ENCODE data around the gene GATAD2A. TPM values are rescaled to one million over a fixed set of nuclear protein-coding genes. Genes with fewer than 3 reads are reported as not detected.
A peak's percentile ranks its signal among the peaks of the same experiment; 100 is the strongest.

Gene GATAD2A
- total RNA-seq, 1 experiment from 2014 or later, result 126 TPM

DNA sequence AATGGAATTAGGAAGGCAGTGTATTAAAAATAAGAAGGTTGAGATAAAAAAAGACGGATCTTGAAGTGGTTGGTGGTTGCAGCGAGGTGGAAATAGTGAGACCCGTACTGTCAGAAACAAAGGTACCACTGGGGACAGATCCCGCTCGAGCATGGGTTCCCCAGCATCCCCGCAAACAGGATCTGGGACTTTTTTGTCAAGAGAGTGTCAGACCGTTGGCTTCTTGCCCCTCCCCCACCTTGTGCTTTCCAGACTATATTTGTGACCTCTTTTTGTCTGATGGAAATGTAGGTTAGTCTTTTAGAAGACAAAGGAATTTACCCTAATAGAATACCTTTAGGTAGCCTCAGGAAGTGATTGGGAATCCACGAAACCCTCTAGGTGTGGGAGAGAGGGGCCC is 4.2 kb downstream of the GATAD2A start:
- TF ChIP-seq, protein P1, sequence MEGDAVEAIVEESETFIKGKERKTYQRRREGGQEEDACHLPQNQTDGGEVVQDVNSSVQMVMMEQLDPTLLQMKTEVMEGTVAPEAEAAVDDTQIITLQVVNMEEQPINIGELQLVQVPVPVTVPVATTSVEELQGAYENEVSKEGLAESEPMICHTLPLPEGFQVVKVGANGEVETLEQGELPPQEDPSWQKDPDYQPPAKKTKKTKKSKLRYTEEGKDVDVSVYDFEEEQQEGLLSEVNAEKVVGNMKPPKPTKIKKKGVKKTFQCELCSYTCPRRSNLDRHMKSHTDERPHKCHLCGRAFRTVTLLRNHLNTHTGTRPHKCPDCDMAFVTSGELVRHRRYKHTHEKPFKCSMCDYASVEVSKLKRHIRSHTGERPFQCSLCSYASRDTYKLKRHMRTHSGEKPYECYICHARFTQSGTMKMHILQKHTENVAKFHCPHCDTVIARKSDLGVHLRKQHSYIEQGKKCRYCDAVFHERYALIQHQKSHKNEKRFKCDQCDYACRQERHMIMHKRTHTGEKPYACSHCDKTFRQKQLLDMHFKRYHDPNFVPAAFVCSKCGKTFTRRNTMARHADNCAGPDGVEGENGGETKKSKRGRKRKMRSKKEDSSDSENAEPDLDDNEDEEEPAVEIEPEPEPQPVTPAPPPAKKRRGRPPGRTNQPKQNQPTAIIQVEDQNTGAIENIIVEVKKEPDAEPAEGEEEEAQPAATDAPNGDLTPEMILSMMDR (IDR thresholded peaks at IDR 0.05; ENCODE audit: insufficient read depth in 1 of 2, low read depth in 1 of 2, low read length in 1 of 2, severe bottlenecking in 1 of 2, unreplicated experiment in 1 of 2), result no peak
- peak overlapping the region; percentile 8 for H3K4me3 Mint-ChIP-seq (ENCODE audit: unreplicated experiment)

DNA sequence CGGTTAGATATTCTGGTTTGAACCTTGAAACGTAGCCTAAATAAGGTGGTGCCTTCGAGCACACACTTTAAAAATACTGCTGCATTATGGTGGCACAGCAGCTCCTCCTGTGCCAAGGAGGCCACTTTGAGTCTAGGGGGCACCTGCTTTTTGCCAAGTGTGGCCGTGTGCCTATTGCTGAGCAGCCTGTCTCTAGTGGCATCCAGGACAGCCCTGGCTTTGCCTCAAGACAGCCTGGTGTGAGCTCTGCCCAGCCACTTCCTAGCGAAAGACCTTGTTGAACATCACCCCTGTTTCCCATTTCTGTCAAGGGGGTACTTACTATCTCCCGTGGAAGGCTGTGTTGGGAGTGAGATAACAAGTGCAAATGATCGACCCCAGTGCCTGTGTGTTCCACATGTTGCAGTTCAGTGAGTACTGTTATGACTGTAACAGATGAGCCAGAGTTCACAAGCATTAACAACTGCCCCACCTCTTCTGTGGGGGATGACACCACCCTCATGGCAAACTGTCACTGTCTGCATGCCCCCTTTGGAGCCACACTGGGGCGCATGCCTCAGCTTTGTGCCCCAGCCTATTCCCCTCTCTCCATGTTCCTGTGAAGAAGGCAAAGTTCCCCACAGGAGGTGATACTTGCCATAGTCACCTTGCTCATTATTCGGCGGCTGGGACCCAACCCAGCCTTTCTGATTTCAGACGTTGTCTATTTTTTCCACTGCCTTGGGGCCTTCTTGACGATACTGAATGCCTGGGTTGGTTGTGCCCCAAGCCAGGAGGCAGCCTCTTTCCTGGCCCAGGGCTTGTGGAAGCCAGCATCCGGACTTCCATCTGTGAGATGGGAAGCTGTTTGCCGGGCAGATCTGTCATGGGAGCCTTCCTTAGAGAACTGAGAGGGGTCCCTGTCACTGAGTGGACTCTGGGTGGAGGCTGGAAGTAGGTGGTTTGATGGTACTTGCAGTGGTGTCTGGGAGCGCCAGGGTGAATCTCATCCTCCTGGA is 5.4 kb downstream of the GATAD2A start:
- H3K27me3 Mint-ChIP-seq (ENCODE audit: insufficient read depth, unreplicated experiment), result no peaks in the 10 kb centered on the region

More for the DNA sequence above, 4.2 kb downstream of the GATAD2A start:
- peaks cover 34% of the 10 kb centered on the region for H3K4me1 ChIP-seq
- intact Hi-C loops (cut with micrococcal nuclease; ENCODE audit: unreplicated experiment), result no loop called here
- Mint-ChIP-seq H3K27me3 (ENCODE audit: insufficient read depth, unreplicated experiment) (no peaks in the 10 kb centered on the region), H3K27ac (ENCODE audit: unreplicated experiment) (peak overlapping the region; percentile 17), H3K9me3 (ENCODE audit: unreplicated experiment) (no peaks in the 10 kb centered on the region), H3K36me3 (ENCODE audit: insufficient read depth, unreplicated experiment) (peaks cover 42% of the 10 kb centered on the region), H3K4me1 (ENCODE audit: low read depth, unreplicated experiment) (peaks cover 14% of the 10 kb centered on the region)
- no TSS peak for BruUV-seq (replicated peaks)
- no peaks in the 10 kb centered on the region for H3K9me3 ChIP-seq
- no peak for DNase-seq
- CTCF ChIA-PET, result no interaction called here
- H3K36me3 ChIP-seq (ENCODE audit: control insufficient read depth, insufficient read depth, low read length), result peaks cover 1% of the 10 kb centered on the region; the same call in 1 of the 2 replicates
- POLR2A ChIA-PET, result no interaction called here
- H3K4me3 ChIP-seq (ENCODE audit: low read depth, low read length), result no peak overlapping the region
- H3K27me3 ChIP-seq (replicated peaks; ENCODE audit: control insufficient read depth, insufficient read depth, low read length), result no peaks in the 10 kb centered on the region

DNA sequence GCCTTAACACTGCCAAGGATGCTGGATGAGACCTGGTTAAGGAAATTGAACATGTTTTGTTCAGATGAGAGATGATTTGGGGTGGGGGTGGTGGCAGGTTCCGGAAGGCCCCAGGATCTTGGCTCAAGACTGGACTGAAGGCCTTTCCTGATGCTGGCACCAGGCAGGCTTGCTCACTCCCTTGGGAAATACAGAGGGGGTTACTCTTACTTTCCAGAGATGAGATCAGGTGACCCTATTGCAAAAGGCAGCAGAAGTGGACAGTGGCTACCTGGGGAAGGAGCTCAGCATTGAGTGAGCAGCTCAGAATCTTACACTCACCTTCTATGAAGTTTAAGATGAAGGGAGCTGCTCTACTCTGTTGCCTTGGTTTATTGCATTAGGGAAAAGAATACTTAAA is 10.8 kb downstream of the GATAD2A start:
- Mint-ChIP-seq H3K27ac (ENCODE audit: unreplicated experiment) (no peak overlapping the region), H3K9me3 (ENCODE audit: unreplicated experiment) (no peaks in the 10 kb centered on the region), H3K4me3 (ENCODE audit: unreplicated experiment) (no peak overlapping the region), H3K27me3 (ENCODE audit: insufficient read depth, unreplicated experiment) (no peaks in the 10 kb centered on the region), H3K4me1 (ENCODE audit: low read depth, unreplicated experiment) (peaks cover 6% of the 10 kb centered on the region), H3K36me3 (ENCODE audit: insufficient read depth, unreplicated experiment) (peaks cover 39% of the 10 kb centered on the region)
- intact Hi-C loops (cut with micrococcal nuclease; ENCODE audit: unreplicated experiment), result no loop called here
- Histone ChIP-seq H3K4me1 (no peaks in the 10 kb centered on the region), H3K4me3 (ENCODE audit: low read depth, low read length) (no peak overlapping the region), H3K36me3 (ENCODE audit: control insufficient read depth, insufficient read depth, low read length) (peaks cover 1% of the 10 kb centered on the region; the same call in 1 of the 2 replicates), H3K27me3 (replicated peaks; ENCODE audit: control insufficient read depth, insufficient read depth, low read length) (no peaks in the 10 kb centered on the region), H3K9me3 (no peaks in the 10 kb centered on the region)
- no TSS peak for BruUV-seq (replicated peaks)
- DNase-seq, result no peak
- ChIA-PET POLR2A (no interaction called here), CTCF (interaction anchor here (0.6 kb wide), 1 partner anchor 69 kb away, joined by 3 read pairs; no protein-coding TSS in a partner anchor)
- TF ChIP-seq, protein P1 (IDR thresholded peaks at IDR 0.05; ENCODE audit: insufficient read depth in 1 of 2, low read depth in 1 of 2, low read length in 1 of 2, severe bottlenecking in 1 of 2, unreplicated experiment in 1 of 2), result no peak

More for the DNA sequence above, 5.4 kb downstream of the GATAD2A start:
- Histone ChIP-seq H3K36me3 (ENCODE audit: control insufficient read depth, insufficient read depth, low read length) (peaks cover 1% of the 10 kb centered on the region; the same call in 1 of the 2 replicates), H3K4me1 (peaks cover 34% of the 10 kb centered on the region), H3K9me3 (no peaks in the 10 kb centered on the region), H3K4me3 (ENCODE audit: low read depth, low read length) (no peak overlapping the region), H3K27me3 (replicated peaks; ENCODE audit: control insufficient read depth, insufficient read depth, low read length) (no peaks in the 10 kb centered on the region)
- intact Hi-C loops (cut with micrococcal nuclease; ENCODE audit: unreplicated experiment), result no loop called here
- Mint-ChIP-seq H3K4me3 (ENCODE audit: unreplicated experiment) (no peak overlapping the region), H3K4me1 (ENCODE audit: low read depth, unreplicated experiment) (peaks cover 14% of the 10 kb centered on the region), H3K27ac (ENCODE audit: unreplicated experiment) (no peak overlapping the region), H3K36me3 (ENCODE audit: insufficient read depth, unreplicated experiment) (peaks cover 40% of the 10 kb centered on the region), H3K9me3 (ENCODE audit: unreplicated experiment) (no peaks in the 10 kb centered on the region)
- no TSS peak for BruUV-seq (replicated peaks)
- CTCF ChIA-PET, result no interaction called here
- no peak for DNase-seq
- TF ChIP-seq, protein P1 (IDR thresholded peaks at IDR 0.05; ENCODE audit: insufficient read depth in 1 of 2, low read depth in 1 of 2, low read length in 1 of 2, severe bottlenecking in 1 of 2, unreplicated experiment in 1 of 2), result no peak
- POLR2A ChIA-PET, result no interaction called here
